Keratinocyte (primary cell): ENCODE results near the gene STAG3. TPM values are rescaled to one million over a fixed set of nuclear protein-coding genes. Genes with fewer than 3 reads are reported as not detected.

Experiments used
- DNase-seq: peaks from one replicate; pipeline ENCODE4 v3.0.0-alpha.2; 2011; ENCODE audit warnings: low read depth, missing footprints, low spot score
- FAIRE-seq: peaks from 2 replicates; lab custom pipeline; 2011; peaks lifted over from hg19 to GRCh38; lab: Jason Lieb, UNC
- H2AFZ ChIP-seq: 2 replicates; pipeline ENCODE4 v1.6.0; 2012; ENCODE audit warnings: low read length, control low read depth, inconsistent platforms; ENCODE audit not compliant: control insufficient read depth
- H3K27ac ChIP-seq: 2 replicates; pipeline ENCODE4 v1.5.1; 2011; ENCODE audit warnings: low read length; ENCODE audit not compliant: control insufficient read depth, insufficient read depth
- H3K27me3 ChIP-seq: 3 replicates; pipeline ENCODE4 v1.6.0; 2011; ENCODE audit warnings: low read length; ENCODE audit not compliant: control insufficient read depth, insufficient read depth; ENCODE audit errors: extremely low read depth
- H3K36me3 ChIP-seq, 2 experiments: 2 replicates in 1 of 2; 3 replicates in 1 of 2; pipeline ENCODE4 v1.5.1; 2011; ENCODE audit warnings: low read length in 2 of 2, mild to moderate bottlenecking in 1 of 2; ENCODE audit not compliant: control insufficient read depth in 2 of 2, insufficient read depth in 2 of 2; ENCODE audit errors: extremely low read depth in 1 of 2
- H3K4me1 ChIP-seq: 3 replicates; pipeline ENCODE4 v1.5.1; 2011; ENCODE audit warnings: low read length; ENCODE audit not compliant: control insufficient read depth, insufficient read depth; ENCODE audit errors: extremely low read depth
- H3K4me2 ChIP-seq: 3 replicates; pipeline ENCODE4 v1.6.0; 2011; ENCODE audit warnings: low read depth, low read length; ENCODE audit not compliant: control insufficient read depth, insufficient read depth; ENCODE audit errors: extremely low read depth
- H3K4me3 ChIP-seq, 3 experiments: fragments of 200-600 bp in 1 of 3; sonication (generic) in 1 of 3; 2 replicates in 2 of 3; 3 replicates in 1 of 3; pipeline ENCODE4 v1.5.1; 2011 to 2016; ENCODE audit warnings: low read length in 3 of 3, mild to moderate bottlenecking in 3 of 3, control low read depth in 2 of 3, inconsistent platforms in 1 of 3, low read depth in 1 of 3, mixed read lengths in 1 of 3, mixed run types in 1 of 3, moderate library complexity in 1 of 3; ENCODE audit not compliant: control insufficient read depth in 2 of 3, insufficient read depth in 2 of 3; ENCODE audit errors: extremely low read depth in 1 of 3
- H3K79me2 ChIP-seq: 2 replicates; pipeline ENCODE4 v1.6.0; 2012; ENCODE audit warnings: low read length; ENCODE audit not compliant: control insufficient read depth, insufficient read depth
- H3K9ac ChIP-seq: 3 replicates; pipeline ENCODE4 v1.6.0; 2011; ENCODE audit warnings: low read length; ENCODE audit not compliant: control insufficient read depth, insufficient read depth; ENCODE audit errors: extremely low read depth
- H3K9me1 ChIP-seq: 3 replicates; pipeline ENCODE4 v1.6.0; 2011; ENCODE audit warnings: low read length; ENCODE audit not compliant: control insufficient read depth, insufficient read depth; ENCODE audit errors: extremely low read depth
- H3K9me3 ChIP-seq: 2 replicates; pipeline ENCODE4 v1.5.1; 2012; ENCODE audit warnings: low read depth, low read length; ENCODE audit not compliant: control insufficient read depth
- H4K20me1 ChIP-seq: 3 replicates; pipeline ENCODE4 v1.6.0; 2011; ENCODE audit warnings: low read length; ENCODE audit not compliant: control insufficient read depth, insufficient read depth; ENCODE audit errors: extremely low read depth
- EZH2 ChIP-seq: IDR thresholded peaks from one replicate; pipeline ENCODE4 v1.6.1; 2012; ENCODE audit warnings: inconsistent platforms, mild to moderate bottlenecking, low read length, moderate library complexity
- dilution Hi-C: fragments of 300-500 bp; cut with MboI; formaldehyde crosslinking; loops from one replicate; pipeline ENCODE4 v1.7.0; 2020; ENCODE audit warnings: low sequenced_read_pairs; ENCODE audit not compliant: extremely low pct_ligation_motif_present
- polyA plus RNA-seq, 5 experiments: library from polyadenylated mRNA; depleted of rRNA in 3 of 5; stranded (reverse) in 3 of 5; stranded (forward) in 1 of 5; unstranded in 1 of 5; fragments of >200 nt; gene quantifications; 1 replicate in 1 of 5; 2 replicates in 3 of 5; 3 replicates in 1 of 5; pipeline versions ENCODE4 v1.2.1 to v1.2.3, GENCODE V29; 2011 to 2012; ENCODE audit warnings: missing spikeins in 2 of 5, low read depth in 1 of 5, low replicate concordance in 1 of 5
- TF ChIP-seq, protein P1 (sequence below), 3 experiments: IDR thresholded peaks in 1 of 3; conservative IDR thresholded peaks in 1 of 3; optimal IDR thresholded peaks in 1 of 3; 2 replicates in 2 of 3; 3 replicates in 1 of 3; pipeline versions ENCODE3 to v1.5.1; 2011; ENCODE audit warnings: low read length in 3 of 3, mild to moderate bottlenecking in 3 of 3, moderate library complexity in 2 of 3, control low read depth in 1 of 3, inconsistent platforms in 1 of 3; ENCODE audit not compliant: insufficient read depth in 2 of 3; ENCODE audit errors: extremely low read depth in 1 of 3

Gene STAG3
- polyA plus RNA-seq, 1 donor (not counting 4 experiments of a cell fraction or from before 2014, with no cell fraction given), result 0.28 TPM

DNA sequence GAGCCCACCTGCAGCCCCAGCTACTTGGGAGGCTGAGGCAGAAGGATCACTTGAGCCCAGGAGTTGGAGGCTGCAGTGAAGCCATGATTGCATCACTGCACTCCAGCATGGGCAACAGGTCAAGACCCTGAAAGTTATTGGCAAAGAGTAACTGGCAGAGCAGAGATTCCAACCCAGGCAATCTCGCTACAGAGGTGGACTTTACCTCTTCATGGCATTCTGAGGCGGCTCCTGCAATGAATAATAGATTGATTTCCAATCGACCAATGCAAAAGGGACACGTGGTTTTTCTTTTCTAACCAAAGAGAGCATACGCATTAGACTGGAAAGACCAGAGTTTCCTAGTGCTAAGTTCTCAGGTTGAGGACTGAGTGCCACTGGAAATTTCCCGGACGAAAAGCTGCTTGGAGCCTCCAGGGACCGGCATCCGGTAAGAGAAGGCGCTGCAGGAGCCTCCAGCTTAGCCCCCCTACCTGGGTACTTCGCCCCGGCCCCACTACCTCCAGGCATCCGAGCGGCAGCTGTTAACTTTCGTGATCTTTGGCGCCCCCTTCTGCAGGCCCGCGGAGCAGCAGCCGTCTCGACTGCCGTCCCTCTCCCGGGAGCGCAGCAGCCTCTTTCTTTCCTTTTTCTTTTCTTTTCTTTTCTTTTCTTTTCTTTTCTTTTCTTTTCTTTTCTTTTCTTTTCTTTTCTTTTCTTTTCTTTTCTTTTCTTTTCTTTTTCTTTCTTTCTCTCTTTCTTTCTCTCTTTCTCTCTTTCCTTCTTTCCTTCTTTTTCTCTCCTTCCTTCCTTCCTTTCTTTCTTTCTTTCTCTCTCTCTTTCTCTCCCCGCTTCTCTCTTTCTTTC is 46.9 kb upstream of the STAG3 start:
- H3K79me2 ChIP-seq, result no peaks in the 10 kb centered on the region
- no peak for TF ChIP-seq EZH2
- TF ChIP-seq, protein P1, sequence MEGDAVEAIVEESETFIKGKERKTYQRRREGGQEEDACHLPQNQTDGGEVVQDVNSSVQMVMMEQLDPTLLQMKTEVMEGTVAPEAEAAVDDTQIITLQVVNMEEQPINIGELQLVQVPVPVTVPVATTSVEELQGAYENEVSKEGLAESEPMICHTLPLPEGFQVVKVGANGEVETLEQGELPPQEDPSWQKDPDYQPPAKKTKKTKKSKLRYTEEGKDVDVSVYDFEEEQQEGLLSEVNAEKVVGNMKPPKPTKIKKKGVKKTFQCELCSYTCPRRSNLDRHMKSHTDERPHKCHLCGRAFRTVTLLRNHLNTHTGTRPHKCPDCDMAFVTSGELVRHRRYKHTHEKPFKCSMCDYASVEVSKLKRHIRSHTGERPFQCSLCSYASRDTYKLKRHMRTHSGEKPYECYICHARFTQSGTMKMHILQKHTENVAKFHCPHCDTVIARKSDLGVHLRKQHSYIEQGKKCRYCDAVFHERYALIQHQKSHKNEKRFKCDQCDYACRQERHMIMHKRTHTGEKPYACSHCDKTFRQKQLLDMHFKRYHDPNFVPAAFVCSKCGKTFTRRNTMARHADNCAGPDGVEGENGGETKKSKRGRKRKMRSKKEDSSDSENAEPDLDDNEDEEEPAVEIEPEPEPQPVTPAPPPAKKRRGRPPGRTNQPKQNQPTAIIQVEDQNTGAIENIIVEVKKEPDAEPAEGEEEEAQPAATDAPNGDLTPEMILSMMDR (optimal IDR thresholded peaks at IDR 0.05 in 1 of 3, IDR thresholded peaks at IDR 0.05 in 1 of 3, conservative IDR thresholded peaks at IDR 0.05 in 1 of 3; ENCODE audit: extremely low read depth in 1 of 3, insufficient read depth in 2 of 3, low read length in 3 of 3), result peak; percentile 60 to 91 (median 79)
- H3K4me1 ChIP-seq, result peaks cover 10% of the 10 kb centered on the region
- no peaks in the 10 kb centered on the region for H3K9me1 ChIP-seq
- H3K4me3 ChIP-seq, result peak overlapping the region in 2 of 3 experiments; percentile 40 to 42
- H3K9ac ChIP-seq, result peak overlapping the region; percentile 61
- H3K36me3 ChIP-seq, result no peaks in the 10 kb centered on the region
- no peaks in the 10 kb centered on the region for H3K9me3 ChIP-seq
- no peak overlapping the region for H3K27ac ChIP-seq
- H4K20me1 ChIP-seq, result no peaks in the 10 kb centered on the region
- DNase-seq (no peak), FAIRE-seq (no peak)
- dilution Hi-C loops, result no loop called here
- H2AFZ ChIP-seq, result peak overlapping the region; percentile 75
- H3K4me2 ChIP-seq, result peak overlapping the region; percentile 77
- H3K27me3 ChIP-seq, result no peaks in the 10 kb centered on the region

DNA sequence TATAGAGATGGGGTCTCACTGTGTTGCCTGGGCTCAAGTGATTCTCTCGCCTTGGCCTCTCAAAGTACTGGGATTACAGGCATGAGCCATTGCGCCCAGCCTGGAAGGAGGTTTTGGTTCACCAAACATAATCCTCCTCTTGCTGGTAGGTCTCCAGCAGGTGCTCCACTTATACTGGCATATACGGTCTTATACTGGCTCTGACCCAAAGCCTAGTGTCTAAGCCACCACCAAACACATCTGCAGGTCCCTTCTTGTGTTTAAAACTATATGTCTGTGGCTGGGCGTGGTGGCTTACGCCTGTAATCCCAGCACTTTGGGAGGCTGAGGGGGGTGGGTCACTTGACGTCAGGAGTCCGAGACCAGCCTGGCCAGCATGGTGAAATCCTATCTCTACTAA is 45.6 kb upstream of the STAG3 start:
- no peak overlapping the region for H2AFZ ChIP-seq
- no peaks in the 10 kb centered on the region for H3K36me3 ChIP-seq
- dilution Hi-C loops, result no loop called here
- peaks cover 10% of the 10 kb centered on the region for H3K4me1 ChIP-seq
- no peak overlapping the region for H3K4me2 ChIP-seq
- H3K27me3 ChIP-seq, result no peaks in the 10 kb centered on the region
- H3K9me3 ChIP-seq, result no peaks in the 10 kb centered on the region
- no peak for DNase-seq
- H3K27ac ChIP-seq, result no peak overlapping the region
- no peak for FAIRE-seq
- TF ChIP-seq, protein P1 (optimal IDR thresholded peaks at IDR 0.05 in 1 of 3, IDR thresholded peaks at IDR 0.05 in 1 of 3, conservative IDR thresholded peaks at IDR 0.05 in 1 of 3; ENCODE audit: extremely low read depth in 1 of 3, insufficient read depth in 2 of 3, low read length in 3 of 3), result no peak
- no peak for TF ChIP-seq EZH2
- H3K9ac ChIP-seq, result no peak overlapping the region
- H4K20me1 ChIP-seq, result no peaks in the 10 kb centered on the region
- no peaks in the 10 kb centered on the region for H3K9me1 ChIP-seq
- H3K4me3 ChIP-seq, result no peak overlapping the region
- no peaks in the 10 kb centered on the region for H3K79me2 ChIP-seq
